Esophagus squamous epithelium (tissue), 5 donors: ENCODE results near the gene ETV1. TPM values are rescaled to one million over a fixed set of nuclear protein-coding genes. Genes with fewer than 3 reads are reported as not detected.

ENCODE experiments used
- DNase-seq: peaks from one replicate; lab custom pipeline; 2025; lab: John Stamatoyannopoulos, UW
- H3K27ac ChIP-seq, 4 donors: fragments of 200-600 bp; sonication (generic); one replicate each; pipeline ENCODE4 v1.5.1; 2016 to 2019; ENCODE audit warnings: mild to moderate bottlenecking in 1 of 4
- H3K27me3 ChIP-seq, 4 donors: fragments of 200-600 bp; sonication (generic); 1 replicate in 3 of 4; 2 replicates in 1 of 4; pipeline versions ENCODE4 v1.5.1 to v1.6.0; 2017 to 2021; ENCODE audit warnings: antibody characterized with exemption in 1 of 4
- H3K36me3 ChIP-seq, 3 donors: fragments of 200-600 bp; sonication (generic); one replicate each; pipeline ENCODE4 v1.5.1; 2016 to 2019
- H3K4me1 ChIP-seq, 3 donors: fragments of 200-600 bp; sonication (generic); one replicate each; pipeline ENCODE4 v1.5.1; 2017 to 2019
- H3K4me3 ChIP-seq, 4 donors: fragments of 200-600 bp; sonication (generic); 1 replicate in 3 of 4; 2 replicates in 1 of 4; pipeline ENCODE4 v1.5.1; 2016 to 2019; ENCODE audit warnings: mild to moderate bottlenecking in 2 of 4, moderate library complexity in 1 of 4
- H3K9me3 ChIP-seq, 3 donors: fragments of 200-600 bp; sonication (generic); one replicate each; pipeline ENCODE4 v1.5.1; 2016 to 2019
- CTCF ChIP-seq, 6 experiments: fragments of 450-650 bp in 4 of 6; fragments of 200-600 bp in 2 of 6; sonication (generic) in 2 of 6; IDR thresholded peaks; one replicate each; pipeline ENCODE4 v1.5.1; 2016 to 2019; ENCODE audit warnings: antibody characterized with exemption in 6 of 6, mild to moderate bottlenecking in 4 of 6, moderate library complexity in 4 of 6
- POLR2A ChIP-seq, 4 donors: fragments of 450-650 bp; IDR thresholded peaks; one replicate each; pipeline ENCODE4 v1.6.1; 2017; ENCODE audit warnings: antibody characterized with exemption in 4 of 4, mild to moderate bottlenecking in 4 of 4, moderate library complexity in 3 of 4
- WGBS, 2 donors: methylation state at CpG; one replicate each; pipeline ENCODE4 v1.1.5; 2018; 5-methylcytosine and 5-hydroxymethylcytosine counted together
- intact Hi-C: fragments of 100-400 bp; cut with DNase I; formaldehyde crosslinking; loops from one replicate; pipeline ENCODE4 v1.15.0; 2022
- total RNA-seq, 4 donors: library from RNA; depleted of rRNA; stranded (reverse); fragments of >200 nt; gene quantifications; one replicate each; pipeline ENCODE4 v1.1.0, GENCODE V29; 2016
- donor health status: DM: yes; HTN: yes; CAD: no.

Gene ETV1
- total RNA-seq, 4 donors from 2014 or later, result 0.27 to 10.0 (median 1.6) TPM

GRCh38 chr7:13963925-13964324 is 25.5 kb downstream of the ETV1 start:
- H3K4me3 ChIP-seq, result no peak overlapping the region
- H3K36me3 ChIP-seq, result no peaks in the 10 kb centered on the region
- 66 to 96% methylated on average over 2 of the region's 2 CpGs for WGBS, 2 donors
- H3K4me1 ChIP-seq, result no peaks in the 10 kb centered on the region
- no peak for DNase-seq
- TF ChIP-seq POLR2A (IDR thresholded peaks at IDR 0.05), result no peak
- no peak for TF ChIP-seq CTCF (IDR thresholded peaks at IDR 0.05)
- no peaks in the 10 kb centered on the region for H3K9me3 ChIP-seq
- intact Hi-C loops, result no loop called here
- no peaks in the 10 kb centered on the region for H3K27me3 ChIP-seq
- H3K27ac ChIP-seq, result no peak overlapping the region

- Histone ChIP-seq H3K4me3 (no peak overlapping the region), H3K27ac (no peak overlapping the region), H3K4me1 (no peaks in the 10 kb centered on the region), H3K27me3 (no peaks in the 10 kb centered on the region), H3K36me3 (no peaks in the 10 kb centered on the region), H3K9me3 (no peaks in the 10 kb centered on the region)
- TF ChIP-seq CTCF (IDR thresholded peaks at IDR 0.05) (no peak), POLR2A (IDR thresholded peaks at IDR 0.05) (no peak)
- DNase-seq, result no peak
- intact Hi-C loops, result no loop called here
- WGBS, 2 donors, result 75 to 77% methylated on average over 2 of the region's 2 CpGs
These were observed 34.0 kb downstream of the ETV1 start for GRCh38 chr7:13955494-13955893.

GRCh38 chr7:13953368-13953767 is 36.1 kb downstream of the ETV1 start:
- DNase-seq, result no peak
- Histone ChIP-seq H3K27me3 (no peaks in the 10 kb centered on the region), H3K27ac (no peak overlapping the region), H3K4me1 (no peaks in the 10 kb centered on the region), H3K4me3 (no peak overlapping the region), H3K36me3 (no peaks in the 10 kb centered on the region), H3K9me3 (no peaks in the 10 kb centered on the region)
- TF ChIP-seq POLR2A (IDR thresholded peaks at IDR 0.05) (no peak), CTCF (IDR thresholded peaks at IDR 0.05) (no peak)
- intact Hi-C loops, result no loop called here
- WGBS, 2 donors, result 70 to 73% methylated on average over 3 of the region's 3 CpGs

GRCh38 chr7:13952921-13953320 is 36.5 kb downstream of the ETV1 start:
- Histone ChIP-seq H3K27ac (no peak overlapping the region), H3K9me3 (no peaks in the 10 kb centered on the region), H3K36me3 (no peaks in the 10 kb centered on the region), H3K4me3 (no peak overlapping the region), H3K4me1 (no peaks in the 10 kb centered on the region), H3K27me3 (no peaks in the 10 kb centered on the region)
- no peak for DNase-seq
- 78 to 86% methylated on average over 2 of the region's 2 CpGs for WGBS, 2 donors
- no peak for TF ChIP-seq POLR2A (IDR thresholded peaks at IDR 0.05)
- TF ChIP-seq CTCF (IDR thresholded peaks at IDR 0.05), result no peak
- intact Hi-C loops, result no loop called here

- intact Hi-C loops, result no loop called here
- Histone ChIP-seq H3K4me1 (no peaks in the 10 kb centered on the region), H3K4me3 (no peak overlapping the region), H3K9me3 (no peaks in the 10 kb centered on the region), H3K27me3 (no peaks in the 10 kb centered on the region), H3K36me3 (no peaks in the 10 kb centered on the region), H3K27ac (no peak overlapping the region)
- WGBS, 2 donors, result 75 to 79% methylated on average over 4 of the region's 4 CpGs
- TF ChIP-seq CTCF (IDR thresholded peaks at IDR 0.05) (no peak), POLR2A (IDR thresholded peaks at IDR 0.05) (no peak)
- no peak for DNase-seq
These were observed 39.5 kb downstream of the ETV1 start for GRCh38 chr7:13949939-13950338.
